Urothelium cell line (cell line): ENCODE results near the gene CD59.
"Not testable (repeated sequence)": the region's sequence is repeated elsewhere in the genome, so short reads cannot be mapped to it uniquely, and the experiment has no call there.

ENCODE experiments used
- DNase-seq: peaks from one replicate; pipeline ENCODE4 v3.0.0; 2011; ENCODE audit warnings: low spot score, mixed read lengths
- FAIRE-seq: peaks from 2 replicates; lab custom pipeline; 2011; peaks lifted over from hg19 to GRCh38; lab: Jason Lieb, UNC

CD59 gene

DNA sequence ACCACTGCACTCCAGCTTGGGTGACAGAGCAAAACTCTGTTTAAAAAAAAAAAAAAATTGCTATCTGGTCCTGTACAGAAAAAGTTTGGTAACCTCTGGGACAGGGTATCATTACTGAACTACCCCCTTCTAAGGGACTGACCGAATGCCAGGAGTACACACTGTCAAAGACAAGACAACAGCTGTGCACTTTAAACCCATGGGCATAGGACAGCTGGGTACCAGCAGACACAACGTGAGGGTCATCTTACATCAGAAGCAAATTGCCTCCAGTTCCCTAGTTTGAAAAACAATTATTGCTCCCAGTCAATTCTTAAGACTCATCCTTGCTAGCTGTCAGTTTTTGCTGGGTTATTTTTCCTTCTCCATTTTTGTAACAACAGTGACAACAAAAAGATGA, 17.8 kb downstream of the CD59 start:
- FAIRE-seq (no peak), DNase-seq (no peak)

GRCh38 chr11:33716243-33716642, 20.0 kb downstream of the CD59 start:
- no peak for DNase-seq
- FAIRE-seq, result no peak

- FAIRE-seq (no peak), DNase-seq (no peak)
Observed at GRCh38 chr11:33713856-33714398, 22.3 kb downstream of the CD59 start.

GRCh38 chr11:33713151-33713855, 22.9 kb downstream of the CD59 start:
- FAIRE-seq, result no peak

DNA sequence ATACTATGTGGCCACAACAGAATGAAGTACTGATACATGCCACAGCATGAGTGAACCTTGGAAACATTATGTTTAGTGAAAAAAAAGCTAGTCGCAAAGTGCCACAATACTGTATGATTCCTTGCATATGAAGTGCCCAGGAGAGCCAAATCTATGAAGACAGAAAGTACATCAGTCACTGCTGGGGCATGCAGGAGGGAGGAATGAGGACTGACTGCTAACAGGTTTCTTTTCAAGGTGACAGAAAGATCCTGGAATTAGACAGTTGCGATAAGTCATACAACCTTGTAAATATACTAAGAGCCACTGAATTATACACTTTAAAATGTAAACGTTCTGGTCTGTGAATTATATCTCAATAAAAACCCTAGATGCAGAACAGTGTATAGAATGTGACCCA, 23.8 kb downstream of the CD59 start:
- no peak for DNase-seq
- no peak for FAIRE-seq

More at GRCh38 chr11:33713151-33713855, 22.9 kb downstream of the CD59 start:
- no peak for DNase-seq

DNA sequence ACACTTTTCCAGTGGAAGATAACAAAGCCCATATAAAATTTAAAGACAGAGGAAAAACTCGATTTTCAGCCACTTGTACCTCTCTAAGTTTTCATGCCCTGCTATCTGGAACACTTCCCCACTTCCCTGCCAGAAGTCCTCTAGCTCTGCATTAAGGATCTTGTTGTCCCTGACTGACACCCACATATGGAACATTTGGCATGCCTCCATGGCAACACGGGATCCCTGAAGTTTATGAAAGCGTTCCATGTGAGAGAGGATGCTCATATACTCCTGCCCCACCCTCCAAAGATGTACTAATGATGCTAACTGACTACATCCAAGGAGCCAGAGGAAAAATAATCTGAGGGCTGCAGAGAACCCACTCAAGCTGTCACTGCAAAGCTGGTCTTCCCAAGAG, 26.8 kb downstream of the CD59 start:
- FAIRE-seq (no peak), DNase-seq (no peak)

- FAIRE-seq, result no peak
- DNase-seq, result no peak
Observed at GRCh38 chr11:33708985-33709384, 27.2 kb downstream of the CD59 start.

- not testable (repeated sequence) for DNase-seq, FAIRE-seq
Observed at GRCh38 chr11:33707831-33708230, 28.4 kb downstream of the CD59 start.

GRCh38 chr11:33706966-33707365, 29.3 kb downstream of the CD59 start:
- no peak for DNase-seq
- no peak for FAIRE-seq

DNA sequence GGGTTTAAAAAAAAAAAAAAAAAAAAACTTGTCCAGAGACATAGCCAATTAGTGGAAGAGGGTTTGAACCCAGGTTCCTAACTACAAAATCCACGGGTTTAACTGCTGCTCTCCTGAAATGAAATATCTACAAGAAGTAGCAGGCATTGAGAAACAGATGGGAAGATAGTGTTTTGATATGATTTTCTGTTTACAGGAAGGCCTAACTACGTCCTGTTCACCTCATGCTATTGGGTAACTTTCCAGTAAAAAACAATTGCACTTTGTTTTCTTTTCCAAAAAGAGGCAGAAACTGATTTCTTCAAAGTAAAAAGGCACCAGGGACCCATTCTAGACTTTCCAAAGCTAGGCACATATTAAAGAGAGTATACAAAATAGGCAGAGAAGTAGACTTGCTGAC, 29.7 kb downstream of the CD59 start:
- DNase-seq (no peak), FAIRE-seq (no peak)

DNA sequence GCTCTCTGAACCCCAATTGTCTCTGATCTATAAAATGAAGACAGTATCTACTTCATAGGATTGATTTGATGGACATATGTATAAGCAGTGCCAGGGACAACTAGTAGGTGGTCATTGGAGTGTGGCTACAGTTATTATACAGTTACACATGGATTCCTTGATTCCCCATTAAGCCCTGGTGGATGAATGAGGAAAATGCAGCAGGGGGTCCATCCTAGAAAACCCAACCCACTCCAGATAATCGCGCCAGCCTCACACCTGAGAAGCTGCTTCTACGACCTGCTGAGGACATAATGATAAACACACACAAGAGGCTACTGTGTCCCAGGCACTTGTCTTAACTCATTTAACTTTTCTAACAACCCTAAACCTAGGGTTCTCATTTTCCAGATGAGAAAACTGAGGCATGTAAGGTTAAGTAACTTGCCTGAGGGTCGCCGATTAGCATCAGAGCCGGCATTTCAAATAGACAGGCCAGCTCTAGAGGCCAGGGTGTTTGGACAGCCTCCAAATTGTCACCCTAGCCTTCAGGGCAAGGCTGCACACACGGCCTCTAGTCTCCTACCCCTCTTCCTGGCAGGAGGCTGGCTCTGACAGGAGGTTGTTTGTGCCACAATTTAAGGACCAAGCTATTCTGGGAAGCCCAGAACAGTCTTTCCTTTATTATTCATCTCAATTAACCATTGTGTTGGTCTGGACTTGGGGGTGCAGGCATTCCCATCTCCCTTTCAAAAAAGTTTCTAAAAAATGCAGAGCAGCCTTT, 31.8 kb downstream of the CD59 start:
- FAIRE-seq (no peak), DNase-seq (no peak)

DNA sequence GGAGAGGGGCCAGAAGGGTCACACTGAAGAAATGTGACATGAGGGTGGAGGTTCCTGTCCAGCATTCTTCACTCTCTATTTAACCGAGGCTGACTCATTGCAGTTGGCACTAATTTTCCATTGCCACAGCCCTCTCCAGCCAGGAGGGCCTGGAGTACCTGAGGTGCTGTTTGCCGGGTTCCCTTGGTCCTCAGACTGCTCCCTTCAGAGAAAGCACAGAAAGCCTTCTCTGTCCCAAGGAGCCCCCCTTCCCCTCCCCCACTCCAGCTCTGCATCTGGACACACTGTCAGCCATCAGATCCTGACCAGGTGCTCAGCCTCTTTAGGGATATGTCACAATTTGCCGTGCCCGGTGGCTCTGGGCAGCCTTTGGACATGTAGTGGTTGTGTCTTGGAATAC, 32.4 kb downstream of the CD59 start:
- no peak for FAIRE-seq
- peak; percentile 17 for DNase-seq

DNA sequence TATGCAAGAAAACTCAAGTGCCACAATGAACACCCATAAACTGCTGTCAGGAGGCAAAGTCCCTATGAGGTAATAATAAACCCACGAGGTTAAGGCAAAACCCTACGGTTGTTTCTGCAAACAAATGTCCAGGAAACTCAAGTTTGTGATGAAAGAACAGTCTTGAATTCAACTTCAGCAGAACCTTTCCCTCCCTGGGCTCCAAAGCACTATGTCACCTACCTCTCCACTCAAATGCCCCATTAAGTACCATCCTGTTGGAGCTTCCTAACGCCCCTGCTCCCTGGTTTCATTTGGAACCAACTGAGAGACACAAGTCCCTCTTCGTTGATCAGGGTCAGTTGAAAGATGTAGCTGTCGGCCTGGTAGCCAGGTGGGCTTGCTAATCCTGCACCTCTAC, 33.0 kb downstream of the CD59 start:
- FAIRE-seq (no peak), DNase-seq (no peak)

DNA sequence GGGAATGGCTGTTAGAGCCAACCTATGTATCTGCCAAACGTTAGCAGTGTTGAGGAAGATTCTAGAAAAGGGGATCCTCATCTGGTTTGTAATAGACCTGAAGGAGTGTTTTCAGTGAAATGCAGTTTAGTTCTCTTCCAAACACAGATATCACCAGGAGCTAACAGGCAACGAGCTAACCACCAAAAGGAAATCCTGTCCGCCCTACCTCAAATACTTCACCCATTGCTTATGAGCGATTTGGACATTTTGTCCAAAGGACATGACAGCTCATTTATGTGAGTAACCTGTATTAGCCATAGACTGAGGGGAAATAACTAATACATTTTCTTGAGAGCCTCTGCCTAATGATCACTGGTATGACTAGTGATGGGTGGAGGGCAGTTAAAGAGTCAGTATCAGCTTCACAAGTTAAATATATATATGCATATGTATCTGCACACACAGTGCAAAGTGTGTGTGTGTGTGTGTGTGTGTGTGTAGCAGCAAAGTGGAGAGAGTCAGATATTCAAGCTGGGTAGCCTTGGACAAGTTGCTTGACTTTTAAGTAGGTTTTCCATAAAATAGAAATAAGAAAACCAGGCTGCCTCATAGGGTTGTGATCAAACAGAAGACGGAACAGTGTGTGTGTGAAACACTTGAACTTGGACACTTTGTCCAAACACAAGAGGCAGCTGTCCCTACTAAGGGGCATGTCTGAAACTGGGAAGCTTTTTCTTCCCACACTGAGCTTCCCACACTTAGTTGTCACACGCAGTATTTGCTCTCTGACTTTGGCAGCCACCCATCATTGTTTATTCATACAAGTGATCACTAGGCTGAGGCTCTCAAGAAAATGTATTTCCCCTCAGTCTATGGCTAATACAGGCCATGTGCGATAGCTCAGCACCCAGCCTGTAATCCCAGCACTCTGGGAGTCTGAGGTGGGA, 34.7 kb downstream of the CD59 start:
- FAIRE-seq, result no peak
- DNase-seq, result no peak

- peak; percentile 95 for DNase-seq
- peak; percentile 13 for FAIRE-seq
Observed at GRCh38 chr11:33700502-33701271, 35.5 kb downstream of the CD59 start, which contains the start of gene C11orf91. TSS of gene C11orf91 (minus strand) at chr11:33700826. CDS start at chr11:33700740, 86 bp downstream.

- FAIRE-seq (no peak), DNase-seq (no peak)
Observed at GRCh38 chr11:33700063-33700501, 36.1 kb downstream of the CD59 start.

DNA sequence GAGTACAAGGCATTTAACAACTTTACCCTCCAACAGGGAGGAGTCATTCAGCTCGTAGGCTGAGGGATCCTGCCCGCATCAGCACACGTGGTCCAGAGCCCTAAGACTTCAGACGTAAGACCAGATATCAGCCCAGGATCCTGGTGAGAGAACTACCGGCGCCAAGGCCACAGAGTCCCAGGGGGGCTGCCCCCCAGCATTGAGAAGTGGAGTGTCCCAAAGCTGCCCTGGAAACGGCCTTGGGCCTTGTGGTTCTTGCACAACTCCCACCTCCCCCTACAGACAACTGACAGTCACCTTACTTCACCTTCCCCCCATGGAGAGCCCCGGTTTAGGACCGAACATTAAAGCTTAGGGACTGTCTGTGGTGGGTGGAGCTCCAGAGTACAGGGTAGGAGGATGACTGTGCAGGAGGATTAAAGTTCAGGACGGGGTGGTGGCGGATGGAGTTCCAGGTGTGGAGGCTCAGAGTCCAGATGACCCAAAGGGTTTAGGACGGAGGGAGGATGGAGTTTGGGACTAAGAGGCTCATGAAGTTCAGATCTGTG, 36.6 kb downstream of the CD59 start:
- DNase-seq (no peak), FAIRE-seq (no peak)

DNA sequence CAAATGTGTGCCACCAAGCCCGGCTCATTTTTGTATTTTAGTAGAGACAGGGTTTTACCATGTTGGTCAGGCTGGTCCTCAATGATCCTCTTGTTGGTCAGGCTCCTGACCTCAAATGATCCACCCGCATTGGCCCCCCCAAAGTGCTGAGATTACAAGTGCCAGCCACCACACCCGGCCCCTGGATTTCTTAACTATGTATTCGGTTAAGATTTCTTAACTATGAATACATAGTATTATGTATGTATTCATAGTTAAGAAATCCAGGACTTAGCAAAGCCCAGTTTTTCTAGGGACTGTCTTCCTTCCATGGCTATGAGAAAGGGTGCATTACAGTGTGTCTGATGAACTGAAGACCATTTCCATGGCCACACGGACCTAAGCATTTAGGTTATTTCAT, 37.3 kb downstream of the CD59 start:
- FAIRE-seq (no peak), DNase-seq (no peak)

- DNase-seq (no peak), FAIRE-seq (no peak)
Observed at GRCh38 chr11:33697997-33698396, 38.2 kb downstream of the CD59 start.
